KMS-11 (cell line): ENCODE measurements around the gene S1PR4.

Experiments used
- H2AFZ ChIP-seq: fragments of 200-600 bp; sonication (generic); 2 replicates; pipeline ENCODE4 v1.6.1; 2016; ENCODE audit warnings: antibody characterized with exemption, mixed run types, low read depth
- H3K27ac ChIP-seq: fragments of 200-600 bp; sonication (generic); 2 replicates; pipeline ENCODE4 v1.6.1; 2016; ENCODE audit warnings: mild to moderate bottlenecking, mixed run types
- H3K27me3 ChIP-seq: fragments of 200-600 bp; sonication (generic); 2 replicates; pipeline ENCODE4 v1.6.1; 2017; ENCODE audit warnings: mild to moderate bottlenecking, low read depth, mixed run types, moderate library complexity; ENCODE audit not compliant: insufficient read depth
- H3K36me3 ChIP-seq: fragments of 200-600 bp; sonication (generic); 2 replicates; pipeline ENCODE4 v1.6.1; 2017; ENCODE audit warnings: mild to moderate bottlenecking, mixed run types; ENCODE audit not compliant: insufficient read depth
- H3K4me1 ChIP-seq: fragments of 200-600 bp; sonication (generic); 2 replicates; pipeline ENCODE4 v1.6.1; 2016; ENCODE audit warnings: mild to moderate bottlenecking, low read depth, mixed run types; ENCODE audit not compliant: poor library complexity, severe bottlenecking
- H3K4me2 ChIP-seq: fragments of 200-600 bp; sonication (generic); 2 replicates; pipeline ENCODE4 v1.7.0; 2016; ENCODE audit warnings: mild to moderate bottlenecking, mixed run types
- H3K4me3 ChIP-seq: fragments of 200-600 bp; sonication (generic); IDR thresholded peaks from 2 replicates; pipeline ENCODE4 v1.6.1; 2017; ENCODE audit warnings: low read depth, low read length, mixed read lengths; ENCODE audit not compliant: insufficient read depth
- H3K79me2 ChIP-seq: fragments of 200-600 bp; sonication (generic); 2 replicates; pipeline ENCODE4 v1.6.1; 2016; ENCODE audit warnings: low read depth, mixed run types; ENCODE audit not compliant: insufficient read depth
- H3K9ac ChIP-seq: fragments of 200-600 bp; sonication (generic); 2 replicates; pipeline ENCODE4 v1.6.1; 2016; ENCODE audit warnings: mild to moderate bottlenecking, mixed run types
- H4K20me1 ChIP-seq: fragments of 200-600 bp; sonication (generic); 2 replicates; pipeline ENCODE4 v1.6.1; 2016; ENCODE audit warnings: mild to moderate bottlenecking, mixed run types; ENCODE audit not compliant: insufficient read depth
- CTCF ChIP-seq: fragments of 200-600 bp; sonication (generic); conservative IDR thresholded peaks from 2 replicates; pipeline ENCODE4 v1.6.1; 2017; ENCODE audit warnings: low read depth, mild to moderate bottlenecking, antibody characterized with exemption, low read length, moderate library complexity, mixed read lengths

The S1PR4 gene

GRCh38 chr19:3227054-3227626 lies 48.6 kb downstream of the S1PR4 start:
- H3K27ac ChIP-seq: no peak overlapping the region
- H3K9ac ChIP-seq: no peak overlapping the region
- H3K27me3 ChIP-seq: peaks cover 68% of the 10 kb centered on the region
- H2AFZ ChIP-seq: no peak overlapping the region
- no peaks in the 10 kb centered on the region for H4K20me1 ChIP-seq
- no peaks in the 10 kb centered on the region for H3K79me2 ChIP-seq
- H3K4me2 ChIP-seq: no peak overlapping the region
- no peaks in the 10 kb centered on the region for H3K36me3 ChIP-seq
- TF ChIP-seq CTCF: no peak
- H3K4me1 ChIP-seq: no peaks in the 10 kb centered on the region
- H3K4me3 ChIP-seq: no peak overlapping the region

- no peaks in the 10 kb centered on the region for H3K79me2 ChIP-seq
- H3K4me1 ChIP-seq: no peaks in the 10 kb centered on the region
- peaks cover 73% of the 10 kb centered on the region for H3K27me3 ChIP-seq
- no peak overlapping the region for H2AFZ ChIP-seq
- no peaks in the 10 kb centered on the region for H4K20me1 ChIP-seq
- no peak overlapping the region for H3K4me2 ChIP-seq
- no peaks in the 10 kb centered on the region for H3K36me3 ChIP-seq
- H3K9ac ChIP-seq: no peak overlapping the region
- TF ChIP-seq CTCF: no peak
- no peak overlapping the region for H3K4me3 ChIP-seq
- H3K27ac ChIP-seq: no peak overlapping the region
Observed at GRCh38 chr19:3229346-3229743, 50.8 kb downstream of the S1PR4 start.
